ENCODE results near the gene KLF3. TPM values are rescaled to one million over a fixed set of nuclear protein-coding genes. Genes with fewer than 3 reads are reported as not detected.

KLF3 gene
- total RNA-seq, 1 experiment from 2014 or later, result 14.6 TPM

DNA sequence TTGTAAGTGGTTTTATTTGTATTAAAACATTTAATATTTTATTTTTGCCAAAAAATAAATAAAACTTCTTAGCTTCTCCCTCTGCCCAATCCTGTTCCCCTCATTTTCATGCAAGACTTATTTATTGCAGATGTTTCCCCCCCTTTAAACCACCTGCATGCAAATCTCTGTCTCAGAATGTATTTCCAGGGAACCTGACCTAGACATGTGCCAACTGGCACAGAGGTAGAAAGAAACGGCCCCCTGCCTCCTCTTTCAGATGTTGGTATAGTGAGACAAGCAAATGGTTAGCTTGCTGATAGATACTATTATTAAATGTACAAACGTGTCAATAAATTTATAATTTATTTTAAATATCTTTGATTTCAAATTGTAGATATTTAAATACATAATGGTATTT is 47.1 kb downstream of the KLF3 start:
- H3K4me1 ChIP-seq (ENCODE audit: insufficient read depth, low read length), result no peaks in the 10 kb centered on the region
- H3K27ac ChIP-seq (ENCODE audit: low read length), result no peak overlapping the region
- TF ChIP-seq, protein P1, sequence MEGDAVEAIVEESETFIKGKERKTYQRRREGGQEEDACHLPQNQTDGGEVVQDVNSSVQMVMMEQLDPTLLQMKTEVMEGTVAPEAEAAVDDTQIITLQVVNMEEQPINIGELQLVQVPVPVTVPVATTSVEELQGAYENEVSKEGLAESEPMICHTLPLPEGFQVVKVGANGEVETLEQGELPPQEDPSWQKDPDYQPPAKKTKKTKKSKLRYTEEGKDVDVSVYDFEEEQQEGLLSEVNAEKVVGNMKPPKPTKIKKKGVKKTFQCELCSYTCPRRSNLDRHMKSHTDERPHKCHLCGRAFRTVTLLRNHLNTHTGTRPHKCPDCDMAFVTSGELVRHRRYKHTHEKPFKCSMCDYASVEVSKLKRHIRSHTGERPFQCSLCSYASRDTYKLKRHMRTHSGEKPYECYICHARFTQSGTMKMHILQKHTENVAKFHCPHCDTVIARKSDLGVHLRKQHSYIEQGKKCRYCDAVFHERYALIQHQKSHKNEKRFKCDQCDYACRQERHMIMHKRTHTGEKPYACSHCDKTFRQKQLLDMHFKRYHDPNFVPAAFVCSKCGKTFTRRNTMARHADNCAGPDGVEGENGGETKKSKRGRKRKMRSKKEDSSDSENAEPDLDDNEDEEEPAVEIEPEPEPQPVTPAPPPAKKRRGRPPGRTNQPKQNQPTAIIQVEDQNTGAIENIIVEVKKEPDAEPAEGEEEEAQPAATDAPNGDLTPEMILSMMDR (conservative IDR thresholded peaks at IDR 0.05; ENCODE audit: low read depth, low read length), result no peak
- TF ChIP-seq EZH2phosphoT487 (IDR thresholded peaks at IDR 0.05; ENCODE audit: borderline replicate concordance, low read length) (no peak), EZH2 (IDR thresholded peaks at IDR 0.05; ENCODE audit: low read length, unreplicated experiment) (no peak)
- H3K9ac ChIP-seq (ENCODE audit: low read length), result no peak overlapping the region
- no peaks in the 10 kb centered on the region for H3K79me2 ChIP-seq (ENCODE audit: low read length)
- no peak overlapping the region for H3K4me3 ChIP-seq (ENCODE audit: low read length)
- BruUV-seq (replicated peaks), result no TSS peak
- DNase-seq (no peak), ATAC-seq (no peak)
- ChIA-PET POLR2A (ENCODE audit: unreplicated experiment) (no interaction called here), CTCF (no interaction called here)
- no peaks in the 10 kb centered on the region for H3F3A ChIP-seq (ENCODE audit: low read length, unreplicated experiment)
- H3K4me2 ChIP-seq (ENCODE audit: low read length), result no peak overlapping the region
- H3K9me3 ChIP-seq (ENCODE audit: low read length), result no peaks in the 10 kb centered on the region
- H4K20me1 ChIP-seq (ENCODE audit: low read length), result no peaks in the 10 kb centered on the region
- H3K9me2 ChIP-seq (replicated peaks; ENCODE audit: low read length), result no peaks in the 10 kb centered on the region
- H3K36me3 ChIP-seq (ENCODE audit: low read depth, low read length), result no peaks in the 10 kb centered on the region
- intact Hi-C loops (cut with micrococcal nuclease), result no loop called here
- no peak overlapping the region for H2AFZ ChIP-seq (ENCODE audit: low read length)
- H3K27me3 ChIP-seq (ENCODE audit: low read length), result no peaks in the 10 kb centered on the region

GRCh38 chr4:38715050-38715449 is 51.1 kb downstream of the KLF3 start:
- H3K9me3 ChIP-seq (ENCODE audit: low read length), result no peaks in the 10 kb centered on the region
- ChIA-PET CTCF (no interaction called here), POLR2A (ENCODE audit: unreplicated experiment) (no interaction called here)
- no peaks in the 10 kb centered on the region for H3K4me1 ChIP-seq (ENCODE audit: insufficient read depth, low read length)
- H3K4me2 ChIP-seq (ENCODE audit: low read length), result no peak overlapping the region
- DNase-seq (no peak), ATAC-seq (no peak)
- H3K4me3 ChIP-seq (ENCODE audit: low read length), result no peak overlapping the region
- no peak overlapping the region for H3K27ac ChIP-seq (ENCODE audit: low read length)
- no peaks in the 10 kb centered on the region for H3K79me2 ChIP-seq (ENCODE audit: low read length)
- no peak overlapping the region for H2AFZ ChIP-seq (ENCODE audit: low read length)
- no peaks in the 10 kb centered on the region for H3K9me2 ChIP-seq (replicated peaks; ENCODE audit: low read length)
- H3K27me3 ChIP-seq (ENCODE audit: low read length), result no peaks in the 10 kb centered on the region
- no peaks in the 10 kb centered on the region for H4K20me1 ChIP-seq (ENCODE audit: low read length)
- intact Hi-C loops (cut with micrococcal nuclease), result no loop called here
- TF ChIP-seq, protein P1 (conservative IDR thresholded peaks at IDR 0.05; ENCODE audit: low read depth, low read length), result no peak
- TF ChIP-seq EZH2phosphoT487 (IDR thresholded peaks at IDR 0.05; ENCODE audit: borderline replicate concordance, low read length) (no peak), EZH2 (IDR thresholded peaks at IDR 0.05; ENCODE audit: low read length, unreplicated experiment) (no peak)
- no TSS peak for BruUV-seq (replicated peaks)
- no peaks in the 10 kb centered on the region for H3F3A ChIP-seq (ENCODE audit: low read length, unreplicated experiment)
- no peaks in the 10 kb centered on the region for H3K36me3 ChIP-seq (ENCODE audit: low read depth, low read length)
- H3K9ac ChIP-seq (ENCODE audit: low read length), result no peak overlapping the region

DNA sequence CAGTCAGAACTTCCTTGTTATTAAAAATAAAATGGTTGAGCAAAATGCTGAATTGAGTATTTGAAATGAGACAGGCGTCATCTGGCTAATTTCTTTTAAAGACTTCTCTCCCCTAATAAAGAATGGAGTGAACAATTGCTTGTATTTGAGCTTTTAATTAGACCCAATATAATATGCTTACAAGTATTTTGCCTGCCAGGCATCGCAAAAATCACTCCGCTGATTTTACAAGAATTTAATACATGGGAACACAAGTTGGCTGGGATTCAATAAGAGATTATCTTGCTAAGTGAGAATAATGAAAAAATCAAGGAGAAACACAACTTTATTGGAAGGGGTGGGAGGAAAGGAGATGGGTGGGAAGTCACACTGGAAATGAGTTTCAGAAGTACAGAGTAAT is 52.3 kb downstream of the KLF3 start:
- Histone ChIP-seq H3K27me3 (ENCODE audit: low read length) (no peaks in the 10 kb centered on the region), H3F3A (ENCODE audit: low read length, unreplicated experiment) (no peaks in the 10 kb centered on the region), H3K36me3 (ENCODE audit: low read depth, low read length) (no peaks in the 10 kb centered on the region), H3K9me2 (replicated peaks; ENCODE audit: low read length) (no peaks in the 10 kb centered on the region), H3K9me3 (ENCODE audit: low read length) (no peaks in the 10 kb centered on the region), H3K4me1 (ENCODE audit: insufficient read depth, low read length) (no peaks in the 10 kb centered on the region), H2AFZ (ENCODE audit: low read length) (no peak overlapping the region), H3K4me3 (ENCODE audit: low read length) (no peak overlapping the region), H3K4me2 (ENCODE audit: low read length) (no peak overlapping the region), H3K27ac (ENCODE audit: low read length) (no peak overlapping the region), H4K20me1 (ENCODE audit: low read length) (no peaks in the 10 kb centered on the region), H3K9ac (ENCODE audit: low read length) (no peak overlapping the region), H3K79me2 (ENCODE audit: low read length) (no peaks in the 10 kb centered on the region)
- CTCF ChIA-PET, result no interaction called here
- intact Hi-C loops (cut with micrococcal nuclease), result no loop called here
- DNase-seq (no peak), ATAC-seq (no peak)
- no TSS peak for BruUV-seq (replicated peaks)
- TF ChIP-seq EZH2 (IDR thresholded peaks at IDR 0.05; ENCODE audit: low read length, unreplicated experiment) (no peak), EZH2phosphoT487 (IDR thresholded peaks at IDR 0.05; ENCODE audit: borderline replicate concordance, low read length) (no peak)
- TF ChIP-seq, protein P1 (conservative IDR thresholded peaks at IDR 0.05; ENCODE audit: low read depth, low read length), result no peak
- POLR2A ChIA-PET (ENCODE audit: unreplicated experiment), result no interaction called here
